ENCODE measurements around the gene ST6GAL1.
"Not testable (repeated sequence)": the region's sequence is repeated elsewhere in the genome, so short reads cannot be mapped to it uniquely, and the experiment has no call there.

Gene ST6GAL1

GRCh38 chr3:186998937-186999368 is 68.6 kb downstream of the ST6GAL1 start:
- DNase-seq: no peak

DNA sequence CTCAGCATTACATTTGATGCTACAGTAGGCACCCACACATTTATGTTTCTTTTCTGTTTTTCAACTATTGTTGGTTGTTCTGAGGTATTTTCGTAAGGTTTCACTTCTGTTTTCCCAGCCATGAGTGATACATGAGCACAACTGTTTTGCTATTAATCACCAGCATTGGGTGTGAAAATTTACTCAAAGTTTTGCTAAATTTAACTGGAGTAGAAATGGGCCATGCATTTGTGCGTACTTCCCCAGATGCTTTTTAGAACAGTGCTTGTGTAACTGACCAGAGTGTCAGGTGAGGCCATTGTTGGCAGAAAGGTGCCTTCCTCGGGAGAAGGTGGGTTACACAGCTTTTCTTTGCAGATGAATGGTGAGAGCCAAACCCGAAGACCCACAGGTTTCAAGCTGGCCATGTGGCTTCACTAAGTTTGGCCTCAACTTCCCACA is 70.4 kb downstream of the ST6GAL1 start:
- DNase-seq: peak; percentile 47

- no peak for DNase-seq
Measured at GRCh38 chr3:187002915-187003314, 72.6 kb downstream of the ST6GAL1 start.

DNA sequence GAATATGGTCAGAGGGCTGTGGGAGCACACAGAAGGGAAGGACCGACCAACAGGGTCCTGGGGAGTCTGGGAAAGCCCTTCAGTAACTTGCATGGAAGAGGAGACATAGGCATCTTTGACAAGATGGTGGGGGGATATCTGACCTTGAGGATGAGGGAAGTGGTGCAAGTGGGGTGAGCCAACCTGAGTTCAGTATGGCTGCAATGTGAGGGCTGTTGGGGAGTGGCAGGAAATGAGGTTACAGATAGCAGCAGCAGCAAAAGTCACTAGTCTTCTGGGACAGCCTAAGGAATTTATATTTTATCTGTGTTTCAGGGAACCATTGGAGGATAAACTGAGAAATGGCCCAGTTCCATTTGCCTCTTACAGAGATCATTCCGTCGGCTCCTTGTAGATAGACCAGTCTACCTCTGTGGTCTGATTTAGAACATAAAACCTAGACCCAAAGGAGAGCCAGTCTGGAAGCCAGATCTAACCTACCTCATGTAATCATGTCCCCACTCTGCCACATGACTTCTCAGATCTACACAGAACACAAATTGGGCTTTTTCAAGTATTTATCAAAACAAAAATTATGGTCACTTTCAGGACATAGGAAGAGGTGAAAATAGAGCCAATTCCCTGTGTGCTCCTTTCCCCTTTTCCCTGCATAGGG is 75.6 kb downstream of the ST6GAL1 start:
- DNase-seq: peak; percentile 28

DNA sequence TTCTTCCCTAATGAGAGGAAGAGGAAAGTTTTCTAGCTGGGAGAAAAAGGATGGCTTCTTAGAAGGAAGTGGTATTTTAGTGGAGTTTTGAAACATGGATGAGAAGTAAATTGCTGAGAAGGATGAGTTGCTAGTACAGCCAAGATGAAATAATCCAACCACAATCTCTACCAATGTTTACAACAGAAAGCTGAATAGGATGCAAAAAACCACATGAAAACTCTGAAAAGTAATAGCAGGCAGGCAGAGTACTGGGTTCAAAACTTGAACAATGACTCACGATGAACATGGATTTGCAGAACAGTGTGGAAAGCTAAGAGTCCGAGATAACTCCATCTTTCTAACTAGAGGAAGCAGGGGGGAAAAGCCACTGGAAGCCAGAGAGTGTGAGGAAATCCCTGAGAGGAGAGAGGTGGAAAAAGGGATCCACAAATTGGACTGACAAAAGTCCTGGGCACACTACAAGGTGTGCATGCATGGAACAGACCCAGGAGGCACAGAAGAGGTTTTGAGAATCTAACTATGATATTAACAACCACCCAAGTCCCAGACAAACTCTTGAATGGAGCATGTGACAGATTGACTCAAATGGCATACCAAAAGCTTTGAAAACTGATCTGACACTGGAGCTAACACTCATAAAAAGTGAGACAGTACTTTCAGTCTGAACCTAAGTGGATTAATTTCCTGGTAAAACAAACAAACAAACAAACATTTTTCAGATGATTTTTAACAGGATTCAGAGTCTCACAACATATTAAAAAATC is 76.7 kb downstream of the ST6GAL1 start:
- DNase-seq: peak; percentile 64

DNA sequence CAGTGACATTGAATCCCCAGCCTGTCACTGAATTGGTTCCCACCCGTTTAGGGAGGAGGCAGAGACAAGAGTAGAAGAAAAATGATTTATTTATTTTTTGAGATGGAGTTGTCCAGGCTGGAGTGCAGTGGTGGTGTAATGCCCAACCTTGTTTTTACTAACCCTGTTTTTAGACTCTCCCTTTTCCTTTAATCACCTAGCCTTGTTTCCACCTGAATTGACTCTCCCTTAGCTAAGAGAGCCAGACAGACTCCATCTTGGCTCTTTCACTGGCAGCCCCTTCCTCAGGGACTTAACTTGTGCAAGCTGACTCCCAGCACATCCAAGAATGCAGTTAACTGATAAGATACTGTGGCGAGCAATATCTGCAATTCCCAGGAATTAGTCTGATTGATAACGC is 80.1 kb downstream of the ST6GAL1 start:
- not testable (repeated sequence) for DNase-seq

- no peak for DNase-seq
Measured at GRCh38 chr3:187011915-187012314, 81.6 kb downstream of the ST6GAL1 start.

- peak; percentile 45 for DNase-seq
Measured at GRCh38 chr3:187012609-187013051, 82.3 kb downstream of the ST6GAL1 start.

GRCh38 chr3:187013159-187013716 is 82.9 kb downstream of the ST6GAL1 start:
- DNase-seq: no peak

GRCh38 chr3:187014417-187014864 is 84.1 kb downstream of the ST6GAL1 start:
- DNase-seq: no peak

- DNase-seq: peak; percentile 34
Measured at GRCh38 chr3:187015903-187016638, 85.7 kb downstream of the ST6GAL1 start.

DNA sequence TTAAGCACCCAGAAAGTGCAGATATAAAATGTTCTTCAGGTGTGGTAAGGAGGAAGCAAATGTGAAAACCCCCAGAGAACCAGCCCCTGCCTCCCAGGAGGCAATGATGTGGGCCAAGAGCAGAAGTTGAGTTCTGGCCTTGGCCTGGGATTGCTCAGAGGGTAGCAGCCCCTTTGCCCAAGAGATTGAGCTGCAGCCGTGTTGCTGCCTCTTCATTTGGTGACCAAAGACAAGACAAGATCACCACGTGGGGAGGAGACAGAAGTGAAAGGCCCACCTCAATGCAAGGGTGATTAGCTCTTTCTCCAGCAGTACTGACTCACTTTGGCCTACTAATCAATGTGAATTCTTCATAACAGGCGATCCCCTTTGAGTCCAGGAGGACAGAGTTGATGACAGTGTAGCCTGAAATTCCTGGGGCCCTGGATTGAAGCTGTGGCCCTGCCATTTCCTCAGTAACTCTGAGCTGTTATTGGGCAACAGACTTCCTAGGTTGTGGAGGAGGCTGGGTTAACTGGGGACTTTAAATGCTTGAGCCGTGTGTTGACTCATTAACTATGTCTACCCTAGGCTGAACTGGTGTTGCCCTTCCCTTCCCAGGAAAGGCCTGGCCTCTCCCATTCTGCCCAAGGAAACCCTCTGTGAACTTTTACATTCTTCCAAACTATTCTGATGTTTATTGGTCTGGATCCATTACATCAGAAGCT is 86.5 kb downstream of the ST6GAL1 start:
- DNase-seq: no peak

- no peak for DNase-seq
Measured at GRCh38 chr3:187017511-187018230, 87.3 kb downstream of the ST6GAL1 start.

- no peak for DNase-seq
Measured at GRCh38 chr3:187019542-187020072, 89.3 kb downstream of the ST6GAL1 start.

GRCh38 chr3:187020376-187020775 is 90.0 kb downstream of the ST6GAL1 start:
- DNase-seq: peak; percentile 58

GRCh38 chr3:187021748-187022402 is 91.5 kb downstream of the ST6GAL1 start:
- no peak for DNase-seq

- DNase-seq: no peak
Measured at GRCh38 chr3:187022403-187023029, 92.2 kb downstream of the ST6GAL1 start.

- DNase-seq: not testable (repeated sequence)
Measured at GRCh38 chr3:187023340-187023739, 93.0 kb downstream of the ST6GAL1 start.

- DNase-seq: no peak
Measured at GRCh38 chr3:187024536-187025226, 94.4 kb downstream of the ST6GAL1 start.

- peak; percentile 69 for DNase-seq
Measured at GRCh38 chr3:187025254-187025655, 94.9 kb downstream of the ST6GAL1 start.
